NCI-H2029 treated with DMSO at 0.1 percent for 48 hours (cell line): ENCODE results near the gene ADAM10.
"Not testable (repeated sequence)": the region's sequence is repeated elsewhere in the genome, so short reads cannot be mapped to it uniquely, and the experiment has no call there.

Experiments used
- DNase-seq: peaks from one replicate; lab custom pipeline; 2025; lab: John Stamatoyannopoulos, UW

ADAM10 gene

DNA sequence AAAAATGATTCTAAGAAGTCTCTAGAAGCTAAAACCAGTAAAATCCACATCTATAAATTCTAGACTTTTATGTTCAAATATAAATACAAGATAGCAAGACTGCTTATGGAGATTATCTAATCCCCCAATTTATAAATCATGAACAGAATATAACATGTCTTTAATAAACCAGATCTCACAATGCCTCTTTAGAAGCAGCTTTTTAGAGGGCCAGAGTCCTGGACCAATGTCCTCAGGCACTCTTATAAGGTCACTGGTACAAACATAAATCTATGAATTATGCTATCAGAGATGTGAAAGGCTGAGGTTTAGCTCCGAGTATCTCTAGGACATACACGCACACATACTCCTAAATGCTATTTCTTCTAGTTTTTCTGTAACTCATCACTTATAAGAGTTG lies 78.3 kb downstream of the ADAM10 start:
- DNase-seq = no peak

DNA sequence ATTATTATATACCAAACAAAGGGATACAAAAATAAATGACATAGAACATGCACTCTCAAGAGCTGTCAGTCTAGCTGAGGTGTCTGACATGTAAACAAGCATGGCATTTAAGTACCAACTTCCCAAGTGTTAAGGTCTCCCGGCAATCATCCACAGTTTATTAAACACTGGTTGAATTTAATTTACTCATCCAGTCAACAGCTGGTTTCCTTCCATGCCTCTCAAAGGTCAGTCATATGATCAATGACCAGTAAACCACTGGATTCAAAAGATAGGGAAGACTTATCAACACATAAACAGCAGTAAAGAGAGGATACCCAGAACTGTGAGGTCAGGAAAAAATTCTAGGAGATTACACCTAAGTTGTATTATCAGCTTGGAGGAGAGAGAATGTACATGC lies 80.4 kb downstream of the ADAM10 start:
- no peak for DNase-seq

DNA sequence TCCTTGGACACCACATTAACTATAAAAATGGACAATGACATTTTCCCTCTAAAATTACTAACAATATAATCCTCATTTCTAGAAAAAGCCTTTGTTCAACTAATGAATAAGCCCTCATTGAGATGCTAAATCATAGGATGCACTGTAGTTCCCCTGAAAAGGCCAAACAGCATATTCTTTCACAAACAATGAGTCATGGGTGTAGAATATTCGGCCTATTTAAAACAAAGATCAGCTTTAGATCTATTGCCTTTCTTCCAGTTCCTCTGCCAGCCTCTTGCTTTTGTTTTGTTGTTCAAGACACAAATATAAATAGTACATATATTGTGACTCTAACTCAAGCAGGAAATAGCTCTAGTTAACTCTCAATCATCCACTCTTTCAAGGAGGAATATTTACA lies 82.5 kb downstream of the ADAM10 start:
- no peak for DNase-seq

DNA sequence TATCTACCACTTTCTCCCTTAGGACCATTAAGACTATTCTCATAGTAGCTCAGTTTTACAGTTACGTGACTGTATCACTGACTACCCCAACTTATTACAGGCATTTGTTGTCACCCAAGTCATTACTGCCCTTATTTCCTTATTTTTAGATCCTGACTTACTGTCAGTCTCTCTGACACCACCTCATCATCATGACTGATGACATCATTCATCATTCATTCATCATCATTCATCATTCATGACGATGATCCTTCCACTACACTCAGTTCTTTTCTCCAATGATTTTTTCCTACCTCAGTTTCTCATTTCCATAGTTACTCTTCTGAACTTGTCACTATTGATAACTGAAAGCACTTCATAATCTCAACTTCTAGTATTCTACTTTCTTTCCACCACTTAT lies 83.8 kb downstream of the ADAM10 start:
- no peak for DNase-seq

DNA sequence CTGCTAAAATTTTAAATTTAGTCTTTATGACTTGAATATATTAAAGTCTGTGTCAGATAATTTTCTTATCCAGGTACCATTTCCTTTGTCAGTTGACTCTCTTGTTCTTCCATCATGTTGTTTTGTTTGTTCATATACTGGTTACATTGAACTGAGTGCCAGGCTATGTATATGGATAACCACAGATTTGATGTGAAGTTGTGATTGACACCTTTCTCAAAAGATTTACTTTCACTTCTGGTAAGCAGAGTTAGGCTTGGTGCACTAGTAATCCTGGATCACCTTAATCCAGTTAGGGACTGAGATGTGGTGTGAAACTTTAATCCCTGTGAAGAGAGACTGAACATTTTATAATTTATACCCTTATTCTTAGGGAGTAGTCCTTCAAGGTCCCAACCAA lies 99.4 kb downstream of the ADAM10 start:
- no peak for DNase-seq

DNA sequence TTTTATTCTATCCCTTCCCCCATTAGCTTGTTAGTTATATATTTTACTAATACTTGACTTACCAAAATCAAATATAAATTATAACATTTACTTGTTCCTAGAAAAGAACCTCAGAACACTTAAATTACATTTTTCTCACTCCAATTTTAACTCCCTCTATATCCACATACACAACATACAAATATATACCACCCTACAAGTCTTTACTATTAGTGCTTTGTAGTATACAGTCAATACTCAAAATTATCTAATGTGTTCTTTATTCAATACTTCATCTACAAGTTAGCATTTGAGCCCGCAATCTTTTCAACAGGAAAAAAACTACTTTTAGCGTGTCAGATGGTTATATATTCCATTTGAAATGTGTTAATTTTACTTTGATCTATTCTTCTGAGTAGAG lies 100.3 kb downstream of the ADAM10 start:
- DNase-seq = no peak

DNA sequence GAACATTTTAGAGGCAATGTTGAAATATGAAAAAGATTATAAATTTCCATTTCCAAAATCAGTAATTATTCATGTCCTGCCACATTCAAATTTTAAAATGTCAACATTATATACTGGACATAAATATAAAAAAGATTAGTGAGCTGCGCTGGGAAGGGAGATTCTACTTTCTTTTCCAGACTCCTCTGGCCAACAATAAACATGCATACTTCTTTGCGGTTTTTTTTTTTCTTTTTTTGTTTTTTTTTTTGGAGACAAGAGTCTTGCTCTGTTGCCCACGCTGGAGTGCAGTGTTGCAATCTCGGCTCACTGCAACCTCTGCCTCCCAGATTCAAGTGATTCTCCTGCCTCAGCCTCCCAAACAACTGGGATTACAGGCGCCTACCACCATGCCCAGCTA lies 105.5 kb downstream of the ADAM10 start:
- no peak for DNase-seq

DNA sequence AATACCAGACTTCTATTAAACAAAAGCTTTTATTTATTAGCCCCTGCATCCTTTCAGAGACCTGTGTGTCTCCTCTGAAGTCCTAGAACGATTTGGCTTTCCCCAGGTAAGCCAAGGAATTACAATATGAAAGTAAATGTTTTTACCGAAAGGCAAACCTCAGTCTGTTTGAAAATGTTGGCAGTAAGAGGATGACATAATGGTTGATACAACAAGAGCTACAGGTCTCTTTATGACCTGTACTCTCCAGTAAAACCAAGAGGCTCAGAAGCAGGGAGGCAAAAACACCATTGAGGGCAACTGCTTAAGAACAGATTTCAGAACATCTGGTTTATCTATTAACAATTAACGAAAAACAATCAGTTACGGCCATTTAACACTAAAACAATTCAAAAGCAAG lies 107.8 kb downstream of the ADAM10 start:
- DNase-seq = no peak

DNA sequence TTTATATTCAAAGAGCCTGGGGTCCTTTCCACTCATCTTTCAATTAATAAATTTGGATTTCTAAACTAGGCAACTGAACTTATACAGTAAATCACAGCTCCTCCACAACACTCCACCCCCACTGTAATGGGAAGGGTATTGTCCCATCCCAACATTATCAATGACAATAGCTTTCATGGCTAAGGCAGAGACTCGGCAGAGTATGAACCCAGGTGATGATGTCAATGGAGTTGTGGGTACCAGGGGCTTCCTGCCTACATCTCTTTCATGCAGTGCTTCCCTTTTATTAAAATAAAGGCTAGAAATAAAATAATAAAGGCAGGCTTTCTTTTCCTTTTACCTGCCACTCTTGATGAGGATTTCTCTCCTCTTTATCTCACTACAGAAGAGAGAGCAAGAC lies 109.5 kb downstream of the ADAM10 start:
- DNase-seq = no peak

DNA sequence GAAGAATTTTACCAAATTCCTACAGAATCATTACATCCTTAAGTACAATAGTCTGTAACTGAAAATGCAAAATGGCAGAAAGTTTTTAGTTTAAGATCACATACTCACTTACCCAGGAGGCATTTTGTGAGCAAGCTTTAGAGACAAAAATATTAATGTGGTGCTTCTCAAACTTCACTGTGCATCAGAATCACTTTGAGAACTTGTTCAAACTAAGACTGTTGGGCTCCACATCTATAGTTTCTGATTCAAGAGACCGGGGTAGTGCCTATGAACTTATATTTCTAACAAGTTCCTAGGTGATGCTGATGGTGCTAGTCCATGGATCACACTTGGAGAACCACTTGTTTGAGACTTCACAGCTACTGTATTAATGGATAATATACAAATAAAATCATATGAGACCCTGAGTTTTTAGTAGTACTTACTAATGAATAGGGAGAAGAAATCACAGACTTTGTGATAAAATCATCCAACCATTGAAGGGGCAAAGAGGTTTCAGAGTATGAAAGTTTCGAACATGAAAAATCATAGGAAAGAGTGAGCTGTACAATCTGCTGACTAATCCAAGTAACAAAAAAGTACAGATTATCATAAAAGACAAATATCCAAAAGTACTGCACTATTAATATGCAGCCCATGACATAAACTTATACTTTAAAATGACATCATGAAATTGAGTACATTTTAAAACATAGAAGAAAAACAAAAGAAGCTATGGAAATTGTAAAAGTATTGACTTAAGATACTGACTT lies 110.3 kb downstream of the ADAM10 start:
- no peak for DNase-seq

DNA sequence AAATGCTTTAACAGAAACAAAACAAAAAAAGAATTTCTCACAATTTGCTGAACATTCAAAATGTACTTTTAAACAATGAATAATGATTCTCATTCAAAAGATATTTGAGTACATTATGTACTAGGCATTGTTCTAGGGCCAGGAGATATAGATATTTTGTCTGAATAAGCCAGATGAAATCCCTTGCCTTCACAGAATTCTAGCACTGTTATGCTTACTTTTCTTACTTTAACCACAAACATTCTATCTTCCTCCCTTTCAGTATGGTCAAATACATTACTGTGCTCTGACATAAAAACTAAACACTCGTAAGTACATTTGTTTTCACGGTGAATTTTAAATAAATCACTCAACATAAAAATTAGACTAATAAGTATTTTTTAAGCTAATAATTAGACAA lies 116.7 kb downstream of the ADAM10 start:
- no peak for DNase-seq

DNA sequence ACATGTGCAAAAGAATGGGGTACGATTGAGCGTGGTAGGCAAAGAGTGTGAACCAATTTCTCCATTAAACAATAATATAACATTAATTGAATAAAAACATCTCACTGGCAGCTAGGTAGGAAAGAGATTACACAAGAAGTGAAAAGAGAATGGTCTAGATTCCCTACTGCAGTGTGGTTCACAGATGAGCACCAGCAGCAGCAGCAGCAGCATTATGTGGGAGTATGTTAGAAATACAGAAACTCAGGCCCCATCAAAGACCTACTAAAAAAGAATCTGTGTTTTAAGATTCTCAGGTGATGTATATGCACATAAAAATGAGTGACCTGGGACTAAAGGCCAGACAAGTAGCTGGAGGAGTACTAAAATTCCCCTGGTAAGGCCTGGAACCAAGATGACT lies 118.2 kb downstream of the ADAM10 start:
- DNase-seq = no peak

DNA sequence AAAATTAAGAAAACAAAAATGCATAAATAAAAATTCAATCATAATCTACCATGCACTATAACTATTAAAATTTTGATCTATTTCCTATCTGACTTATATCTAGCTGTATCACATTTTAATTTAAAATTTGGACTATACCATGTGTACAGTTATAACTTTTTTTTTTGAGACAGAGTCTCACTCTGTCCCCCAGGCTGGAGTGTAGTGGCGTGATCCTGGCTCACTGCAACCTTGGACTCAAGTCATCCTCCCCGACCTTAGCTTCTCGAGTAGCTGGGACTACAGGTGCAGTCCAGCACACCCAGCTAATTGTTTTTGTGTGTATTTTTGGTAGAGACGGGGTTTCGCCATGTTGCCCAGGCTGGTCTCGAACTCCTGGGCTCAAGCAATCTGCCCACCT lies 119.9 kb downstream of the ADAM10 start:
- no peak for DNase-seq

DNA sequence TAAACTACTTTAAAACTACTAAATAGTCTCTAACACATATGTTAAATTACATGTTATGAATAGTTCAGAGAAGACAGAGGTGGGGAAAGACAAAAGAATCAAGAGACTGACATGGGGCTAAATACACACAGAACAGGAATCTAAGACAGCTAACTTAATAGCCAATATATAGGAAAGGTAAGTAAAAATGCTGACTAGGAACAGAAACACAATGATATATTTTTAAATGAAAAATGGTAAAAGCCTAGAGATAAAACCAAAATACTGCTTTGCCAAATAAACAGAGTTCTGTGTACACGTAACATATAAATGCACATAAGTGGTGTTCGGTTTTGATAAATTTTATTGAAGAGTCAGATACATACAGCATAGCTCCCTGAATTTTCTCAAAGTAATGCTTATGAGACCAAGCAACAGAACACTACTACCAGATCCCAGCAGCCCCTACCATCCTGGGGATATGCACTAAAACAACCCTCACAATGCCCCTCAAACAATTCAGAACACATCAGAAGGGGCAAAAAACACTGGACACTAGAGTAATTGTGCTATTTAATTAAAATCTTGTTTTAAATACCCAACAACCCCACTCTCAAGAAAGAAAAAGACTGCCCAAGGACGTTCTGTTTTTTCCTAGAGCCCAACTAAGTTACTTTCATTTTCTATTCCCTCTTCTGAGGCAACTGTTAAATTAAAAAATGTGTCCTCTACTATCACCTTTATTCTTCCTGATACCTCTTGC lies 121.1 kb downstream of the ADAM10 start:
- DNase-seq = no peak

DNA sequence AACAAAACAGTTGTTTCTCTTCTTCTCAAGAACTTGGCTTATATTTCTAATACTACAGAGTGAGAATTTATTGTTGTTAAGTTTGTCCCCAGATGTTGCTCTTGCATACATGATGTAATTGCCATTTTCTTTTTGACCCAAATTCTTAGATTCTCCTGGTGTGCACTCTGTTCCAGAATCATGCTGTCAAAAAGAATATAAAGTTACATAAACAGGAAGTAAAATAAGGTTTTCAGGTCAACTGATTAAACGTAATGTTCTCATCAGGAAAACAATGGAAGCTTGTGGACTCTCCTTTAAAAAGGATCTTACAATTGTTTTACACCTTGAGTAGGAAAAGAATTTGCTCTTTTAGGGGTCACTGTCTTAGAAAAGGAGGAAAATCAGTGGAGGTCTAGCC lies 121.8 kb downstream of the ADAM10 start:
- DNase-seq = no peak

DNA sequence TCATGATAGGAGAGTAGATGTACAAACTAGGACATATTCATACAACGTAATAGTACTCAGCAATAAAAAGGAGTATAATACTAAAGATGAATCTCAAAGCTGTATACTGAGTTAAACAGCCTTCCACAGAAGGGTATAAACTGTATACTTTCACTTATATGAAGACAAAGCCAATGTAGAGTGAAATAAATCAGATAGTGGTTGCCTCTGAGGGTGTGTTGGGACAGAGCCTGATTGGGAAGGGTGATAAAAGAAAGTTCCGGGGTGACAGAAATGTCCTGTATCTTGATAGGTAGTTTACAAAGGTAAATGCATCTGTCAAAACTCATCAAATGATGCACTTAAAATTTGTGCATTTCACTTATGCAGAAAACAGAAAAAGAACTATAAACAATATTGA lies 122.5 kb downstream of the ADAM10 start:
- DNase-seq = no peak

DNA sequence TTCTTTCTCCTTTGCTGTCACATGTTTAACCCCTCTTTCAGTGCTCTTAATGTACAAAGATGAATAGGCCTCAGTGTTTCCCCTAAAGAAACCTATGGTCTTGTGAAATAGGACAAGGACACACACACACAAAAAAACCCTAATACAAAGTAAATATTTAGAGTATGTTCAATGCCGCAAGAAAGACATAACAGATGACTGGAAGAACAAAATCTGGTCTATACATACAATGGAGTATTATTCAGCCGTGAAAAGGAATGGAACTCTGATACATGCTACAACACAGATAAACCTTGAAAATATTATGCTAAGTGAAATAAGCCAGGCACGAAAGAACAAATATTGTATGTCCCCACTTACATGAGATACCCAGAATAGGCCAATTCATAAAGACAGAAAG lies 123.1 kb downstream of the ADAM10 start:
- no peak for DNase-seq

DNA sequence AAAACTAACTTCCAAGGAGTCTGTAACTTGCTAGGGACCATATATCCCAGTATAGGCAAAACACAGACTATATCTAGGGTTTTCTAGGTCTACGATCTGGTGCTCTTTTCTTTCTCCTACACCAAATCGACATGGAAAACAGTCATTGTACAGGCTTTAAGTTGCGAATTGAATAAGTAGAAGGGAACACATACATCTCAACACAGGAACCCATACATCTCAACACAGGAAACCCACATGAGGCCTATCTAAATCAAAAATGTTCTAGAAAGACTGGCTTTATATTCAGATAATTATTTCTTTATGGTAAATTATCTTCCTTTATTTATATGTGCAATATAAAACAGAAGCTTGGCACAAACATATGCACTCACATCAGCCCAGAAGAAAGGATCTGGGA lies 126.6 kb downstream of the ADAM10 start:
- no peak for DNase-seq

DNA sequence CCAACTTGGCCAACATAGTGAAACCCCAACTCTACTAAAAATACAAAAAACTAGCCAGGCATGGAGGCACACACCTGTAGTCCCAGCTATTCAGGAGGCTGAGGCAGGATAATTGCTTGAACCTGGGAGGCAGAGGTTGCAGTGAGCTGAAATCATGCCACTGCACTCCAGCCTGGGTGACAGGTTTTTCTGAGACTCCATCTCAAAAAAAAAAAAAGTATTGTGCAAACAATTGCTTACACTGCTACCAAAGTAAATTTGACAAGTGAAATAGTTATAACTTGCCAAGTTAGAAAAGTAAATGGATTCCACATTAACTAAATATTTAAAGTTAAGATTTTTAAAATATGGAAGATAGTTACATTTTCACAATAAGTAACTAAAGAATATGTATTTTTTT lies 129.2 kb downstream of the ADAM10 start:
- DNase-seq = not testable (repeated sequence)

DNA sequence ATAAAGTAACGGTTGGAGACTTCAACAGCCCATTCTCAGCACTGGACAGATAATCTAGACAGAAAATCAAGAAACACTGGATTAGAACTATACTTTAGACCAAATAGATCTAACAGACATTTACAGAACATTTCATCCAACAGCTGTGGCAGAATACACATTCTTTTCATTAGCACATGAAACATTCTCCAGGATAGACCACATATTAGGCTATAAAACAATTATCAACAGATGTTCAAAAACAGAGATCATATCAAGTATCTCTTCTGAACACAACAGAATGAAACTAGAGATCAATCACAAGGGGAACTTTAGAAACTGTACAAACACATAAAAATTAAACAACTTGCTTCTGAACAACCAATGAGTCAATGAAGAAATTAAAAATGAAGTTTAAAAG lies 133.3 kb downstream of the ADAM10 start:
- no peak for DNase-seq

DNA sequence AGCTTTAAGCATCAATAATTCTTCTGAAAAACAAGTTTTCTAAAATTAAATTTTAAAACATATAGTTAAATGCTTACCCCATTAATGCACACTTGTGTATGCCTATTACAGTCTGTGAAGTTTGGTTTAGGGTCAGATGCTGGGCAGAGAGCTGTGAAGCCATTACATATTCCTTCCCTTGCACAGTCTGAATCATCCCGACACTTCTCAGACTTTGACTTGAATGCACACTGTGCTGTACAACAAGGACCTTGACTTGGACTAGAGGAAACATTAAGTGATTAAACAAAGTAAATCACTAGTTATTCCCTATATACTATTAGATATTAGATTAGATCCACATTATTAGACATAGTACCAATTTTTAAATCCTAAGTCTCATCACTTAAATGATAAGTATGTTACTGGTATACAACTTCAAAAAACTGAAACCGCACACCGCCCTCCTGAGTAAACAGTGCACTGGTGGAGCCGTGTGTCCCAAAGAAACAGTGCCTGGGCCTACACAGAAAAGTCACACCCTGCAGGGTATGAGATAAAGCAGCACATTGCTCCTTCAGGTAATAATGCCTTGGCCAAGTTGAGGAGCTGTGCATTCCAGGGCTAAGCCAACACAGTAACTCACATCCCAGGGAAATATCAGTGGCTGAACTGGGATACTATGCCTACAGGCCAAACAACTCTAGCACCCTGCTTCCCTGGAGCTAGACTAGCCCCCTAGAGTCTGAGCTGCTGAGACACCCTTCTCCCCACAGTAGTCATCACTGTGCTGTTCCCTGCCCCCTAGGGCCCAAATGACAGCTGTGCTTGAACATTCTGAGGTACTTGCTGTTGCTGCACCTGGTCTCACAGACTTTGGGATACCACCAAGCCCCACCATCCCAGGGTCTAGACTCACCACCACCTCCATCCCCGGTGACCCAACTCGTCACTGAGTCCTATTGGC lies 137.5 kb downstream of the ADAM10 start:
- DNase-seq = no peak

DNA sequence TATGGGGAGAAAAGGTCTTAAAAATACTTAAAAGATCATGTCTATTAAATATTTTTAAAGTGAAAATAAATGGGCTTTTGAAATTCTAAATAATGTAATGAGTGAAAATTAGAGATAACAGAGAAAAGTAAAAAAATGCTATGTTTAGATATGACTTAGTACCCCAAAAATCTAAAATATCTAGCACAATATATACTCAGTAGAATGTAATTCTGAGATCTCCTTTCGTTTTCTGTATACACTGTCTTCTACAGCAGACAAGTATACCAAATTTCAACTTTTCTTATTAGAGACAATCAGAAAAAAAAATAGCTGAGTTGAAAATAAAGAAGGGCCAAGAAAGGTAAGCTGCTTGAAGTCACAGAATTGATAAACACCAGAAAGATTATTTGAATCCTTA lies 140.8 kb downstream of the ADAM10 start:
- DNase-seq = no peak

DNA sequence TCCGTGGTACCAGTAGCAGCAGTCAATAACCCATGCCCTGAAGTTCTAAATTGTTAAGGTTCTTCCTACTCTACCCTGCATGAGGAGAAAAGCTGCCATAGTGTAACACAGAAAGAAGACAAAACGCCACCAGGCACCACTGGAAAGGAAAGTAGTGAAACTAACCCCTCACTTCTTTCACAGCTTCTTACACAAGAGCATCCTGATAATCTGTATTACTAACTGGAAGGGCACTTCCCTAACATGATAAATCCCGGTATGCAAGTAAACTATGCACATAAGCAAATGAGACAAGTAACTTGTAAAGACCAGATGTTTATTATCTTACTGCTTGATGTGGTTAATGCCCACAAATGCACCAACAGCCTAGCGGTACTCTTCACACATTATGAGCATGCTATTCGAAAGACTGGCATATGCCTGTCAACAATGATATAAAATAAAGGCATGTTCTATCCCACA lies 141.3 kb downstream of the ADAM10 start:
- DNase-seq = no peak
